HL-60 (cell line): ENCODE data around the gene CPED1.

Experiments
- DNase-seq, 2 experiments: peaks; one replicate each; pipeline ENCODE4 v3.0.0-alpha.2; 2010 to 2020; ENCODE audit warnings: low read depth in 1 of 2, low spot score in 1 of 2
- H3K27ac ChIP-seq: fragments of 250-450 bp; sonication (Bioruptor Pico); replicated peaks from 2 replicates; pipeline ENCODE4 v1.5.1; 2020; ENCODE audit warnings: mild to moderate bottlenecking, moderate library complexity
- H3K27me3 ChIP-seq: fragments of 250-450 bp; sonication (Bioruptor Pico); 2 replicates; pipeline ENCODE4 v1.5.1; 2021; ENCODE audit warnings: mild to moderate bottlenecking, moderate library complexity; ENCODE audit not compliant: insufficient read depth, poor library complexity, severe bottlenecking
- H3K4me3 ChIP-seq: replicated peaks from 2 replicates; pipeline ENCODE4 v1.5.1; 2011; ENCODE audit warnings: mild to moderate bottlenecking, control low read depth, low read length; ENCODE audit not compliant: insufficient read depth
- GABPA ChIP-seq: IDR thresholded peaks from 2 replicates; pipeline ENCODE4 v1.6.1; 2012; ENCODE audit warnings: low read depth
- POLR2AphosphoS5 ChIP-seq: IDR thresholded peaks from 2 replicates; pipeline ENCODE4 v1.6.1; 2012; ENCODE audit warnings: low read depth
- SPI1 ChIP-seq: IDR thresholded peaks from 2 replicates; pipeline ENCODE4 v1.6.1; 2012; ENCODE audit warnings: low read depth, mild to moderate bottlenecking, borderline replicate concordance
- TF ChIP-seq, protein P1 (sequence below): IDR thresholded peaks from 2 replicates; pipeline ENCODE4 v1.6.1; 2012; ENCODE audit warnings: low read depth; ENCODE audit not compliant: insufficient replicate concordance
- TF ChIP-seq, protein P2 (sequence below): IDR thresholded peaks from one replicate; pipeline ENCODE4 v1.5.1; 2011; ENCODE audit warnings: low read length, control low read depth, inconsistent platforms; ENCODE audit not compliant: insufficient read depth

Gene CPED1

DNA sequence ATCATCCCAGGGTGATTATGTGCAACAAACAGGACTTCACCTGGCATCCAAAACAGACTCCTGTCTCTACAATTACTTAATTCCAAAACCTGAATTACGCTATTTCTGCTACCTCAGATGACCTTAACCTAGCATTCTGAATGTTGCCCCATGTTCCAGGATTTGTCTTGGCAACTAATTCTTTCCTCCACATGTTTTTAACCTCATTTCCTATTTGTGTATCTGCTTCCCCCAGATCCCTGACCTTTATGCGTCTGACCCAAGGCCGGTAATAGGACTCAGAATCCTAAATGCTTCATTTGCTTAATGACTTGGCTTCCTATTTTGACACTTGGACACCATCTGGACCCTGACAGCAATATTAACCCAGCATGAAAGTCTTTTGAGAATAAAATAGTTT lies 46.7 kb upstream of the CPED1 start:
- no peaks in the 10 kb centered on the region for H3K27me3 ChIP-seq
- H3K4me3 ChIP-seq, result no peak overlapping the region
- no peak for DNase-seq
- TF ChIP-seq GABPA (no peak), POLR2AphosphoS5 (no peak), SPI1 (no peak)
- TF ChIP-seq, protein P1, sequence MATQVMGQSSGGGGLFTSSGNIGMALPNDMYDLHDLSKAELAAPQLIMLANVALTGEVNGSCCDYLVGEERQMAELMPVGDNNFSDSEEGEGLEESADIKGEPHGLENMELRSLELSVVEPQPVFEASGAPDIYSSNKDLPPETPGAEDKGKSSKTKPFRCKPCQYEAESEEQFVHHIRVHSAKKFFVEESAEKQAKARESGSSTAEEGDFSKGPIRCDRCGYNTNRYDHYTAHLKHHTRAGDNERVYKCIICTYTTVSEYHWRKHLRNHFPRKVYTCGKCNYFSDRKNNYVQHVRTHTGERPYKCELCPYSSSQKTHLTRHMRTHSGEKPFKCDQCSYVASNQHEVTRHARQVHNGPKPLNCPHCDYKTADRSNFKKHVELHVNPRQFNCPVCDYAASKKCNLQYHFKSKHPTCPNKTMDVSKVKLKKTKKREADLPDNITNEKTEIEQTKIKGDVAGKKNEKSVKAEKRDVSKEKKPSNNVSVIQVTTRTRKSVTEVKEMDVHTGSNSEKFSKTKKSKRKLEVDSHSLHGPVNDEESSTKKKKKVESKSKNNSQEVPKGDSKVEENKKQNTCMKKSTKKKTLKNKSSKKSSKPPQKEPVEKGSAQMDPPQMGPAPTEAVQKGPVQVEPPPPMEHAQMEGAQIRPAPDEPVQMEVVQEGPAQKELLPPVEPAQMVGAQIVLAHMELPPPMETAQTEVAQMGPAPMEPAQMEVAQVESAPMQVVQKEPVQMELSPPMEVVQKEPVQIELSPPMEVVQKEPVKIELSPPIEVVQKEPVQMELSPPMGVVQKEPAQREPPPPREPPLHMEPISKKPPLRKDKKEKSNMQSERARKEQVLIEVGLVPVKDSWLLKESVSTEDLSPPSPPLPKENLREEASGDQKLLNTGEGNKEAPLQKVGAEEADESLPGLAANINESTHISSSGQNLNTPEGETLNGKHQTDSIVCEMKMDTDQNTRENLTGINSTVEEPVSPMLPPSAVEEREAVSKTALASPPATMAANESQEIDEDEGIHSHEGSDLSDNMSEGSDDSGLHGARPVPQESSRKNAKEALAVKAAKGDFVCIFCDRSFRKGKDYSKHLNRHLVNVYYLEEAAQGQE, result no peak
- TF ChIP-seq, protein P2, sequence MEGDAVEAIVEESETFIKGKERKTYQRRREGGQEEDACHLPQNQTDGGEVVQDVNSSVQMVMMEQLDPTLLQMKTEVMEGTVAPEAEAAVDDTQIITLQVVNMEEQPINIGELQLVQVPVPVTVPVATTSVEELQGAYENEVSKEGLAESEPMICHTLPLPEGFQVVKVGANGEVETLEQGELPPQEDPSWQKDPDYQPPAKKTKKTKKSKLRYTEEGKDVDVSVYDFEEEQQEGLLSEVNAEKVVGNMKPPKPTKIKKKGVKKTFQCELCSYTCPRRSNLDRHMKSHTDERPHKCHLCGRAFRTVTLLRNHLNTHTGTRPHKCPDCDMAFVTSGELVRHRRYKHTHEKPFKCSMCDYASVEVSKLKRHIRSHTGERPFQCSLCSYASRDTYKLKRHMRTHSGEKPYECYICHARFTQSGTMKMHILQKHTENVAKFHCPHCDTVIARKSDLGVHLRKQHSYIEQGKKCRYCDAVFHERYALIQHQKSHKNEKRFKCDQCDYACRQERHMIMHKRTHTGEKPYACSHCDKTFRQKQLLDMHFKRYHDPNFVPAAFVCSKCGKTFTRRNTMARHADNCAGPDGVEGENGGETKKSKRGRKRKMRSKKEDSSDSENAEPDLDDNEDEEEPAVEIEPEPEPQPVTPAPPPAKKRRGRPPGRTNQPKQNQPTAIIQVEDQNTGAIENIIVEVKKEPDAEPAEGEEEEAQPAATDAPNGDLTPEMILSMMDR, result no peak
- H3K27ac ChIP-seq, result no peak overlapping the region

DNA sequence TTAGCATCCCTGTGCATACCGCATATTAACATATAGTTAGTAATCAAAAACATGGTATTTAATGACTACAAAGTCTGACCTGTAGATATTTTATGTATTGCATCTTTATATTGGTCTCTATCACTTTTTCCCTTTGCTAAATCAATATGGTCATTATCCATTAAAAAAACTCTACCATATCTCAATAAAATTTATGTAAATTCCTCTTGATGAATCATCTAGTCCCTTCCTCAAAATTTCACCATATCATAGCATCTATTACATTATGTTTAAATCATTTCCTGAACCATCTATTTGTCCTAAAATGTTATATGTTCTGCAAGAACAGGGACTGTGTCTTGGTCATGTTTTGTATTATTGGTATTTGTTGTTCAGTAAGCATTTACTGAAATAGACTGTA lies 45.6 kb upstream of the CPED1 start:
- TF ChIP-seq POLR2AphosphoS5 (no peak), SPI1 (no peak), GABPA (no peak)
- TF ChIP-seq, protein P2, result no peak
- TF ChIP-seq, protein P1, result no peak
- no peak overlapping the region for H3K4me3 ChIP-seq
- no peak overlapping the region for H3K27ac ChIP-seq
- DNase-seq, result no peak
- no peaks in the 10 kb centered on the region for H3K27me3 ChIP-seq

DNA sequence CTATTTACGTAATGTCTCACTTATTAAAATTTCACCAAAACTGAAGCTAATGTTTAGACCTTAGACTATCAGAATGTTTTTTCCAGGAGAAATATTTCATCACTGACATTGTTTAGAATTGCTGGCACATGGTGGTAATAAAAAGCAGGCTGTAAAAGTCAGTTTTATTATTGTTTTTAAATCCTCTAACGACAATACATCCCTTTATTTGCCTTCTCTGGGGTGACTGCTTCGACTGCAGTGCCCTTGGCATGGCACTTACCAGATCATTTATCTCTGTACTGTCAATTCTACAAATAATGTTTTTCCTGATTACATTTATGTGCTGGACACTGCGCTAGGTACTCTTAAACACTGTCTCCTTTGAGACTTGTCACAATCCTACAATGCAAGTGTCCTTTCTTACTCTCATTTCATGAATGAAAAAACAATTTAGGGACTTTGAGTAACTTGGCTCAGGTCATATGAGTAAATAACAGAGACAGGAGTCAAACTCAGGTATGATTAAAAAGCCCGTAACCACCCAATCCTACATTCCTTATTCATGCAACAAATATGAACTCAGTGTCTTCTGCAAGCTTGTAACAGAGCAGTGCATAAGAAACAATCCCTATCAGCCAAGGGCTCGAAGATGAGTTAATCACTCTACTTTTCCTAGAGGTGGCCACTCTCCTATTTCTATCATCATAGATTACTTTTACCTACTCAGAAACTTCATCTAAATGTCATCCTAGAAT lies 43.5 kb upstream of the CPED1 start:
- H3K27ac ChIP-seq, result no peak overlapping the region
- H3K4me3 ChIP-seq, result no peak overlapping the region
- no peak for TF ChIP-seq SPI1
- TF ChIP-seq GABPA, result no peak
- TF ChIP-seq, protein P1, result no peak
- TF ChIP-seq, protein P2, result no peak
- no peaks in the 10 kb centered on the region for H3K27me3 ChIP-seq
- DNase-seq, result no peak
